ENCODE measurements around the gene FAM53C. TPM values are rescaled to one million over a fixed set of nuclear protein-coding genes. Genes with fewer than 3 reads are reported as not detected.

The FAM53C gene
- total RNA-seq, 4 donors from 2014 or later, result 26.3 to 30.5 (median 29.8) TPM

DNA sequence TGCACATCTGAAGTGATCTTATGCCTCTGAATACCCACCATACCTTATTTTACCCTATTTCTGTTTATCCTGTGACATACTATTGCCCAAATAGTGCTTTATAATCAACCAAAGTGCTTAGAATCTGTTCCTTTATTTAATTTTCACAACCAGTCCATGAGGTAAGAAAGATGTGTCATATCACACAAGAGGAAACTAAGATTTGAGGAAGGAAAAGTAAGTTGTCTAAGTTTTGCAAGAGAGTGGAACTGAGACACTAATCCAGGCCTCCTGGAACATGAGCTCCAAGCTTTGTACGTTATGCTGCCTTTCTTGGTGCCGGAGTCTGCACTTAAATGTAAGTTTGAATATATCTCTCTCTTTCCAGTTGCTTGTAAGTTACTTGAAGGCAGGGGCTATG, 31.6 kb downstream of the FAM53C start:
- no peaks in the 10 kb centered on the region for H3K9me3 ChIP-seq
- H3K4me1 ChIP-seq, result peaks cover 16 to 70% (median 19%) of the 10 kb centered on the region in 3 donors
- H3K27ac ChIP-seq, result no peak overlapping the region
- TF ChIP-seq POLR2AphosphoS5 (IDR thresholded peaks at IDR 0.05), result no peak
- no peak for TF ChIP-seq CTCF (IDR thresholded peaks at IDR 0.05)
- no peak for TF ChIP-seq POLR2A (IDR thresholded peaks at IDR 0.05)
- peaks cover 0 to 22% of the 10 kb centered on the region in 2 donors for H3K36me3 ChIP-seq
- 67 to 72% methylated on average over 2 of the region's 2 CpGs for WGBS, 2 donors (ENCODE audit: low coverage in 1 of 2)
- no peaks in the 10 kb centered on the region for H3K27me3 ChIP-seq
- no peak overlapping the region for H3K4me3 ChIP-seq
- ATAC-seq, result peak; percentile 46

- Histone ChIP-seq H3K27me3 (no peaks in the 10 kb centered on the region), H3K4me1 (peaks cover 16 to 64% (median 19%) of the 10 kb centered on the region in 3 donors), H3K4me3 (no peak overlapping the region), H3K9me3 (no peaks in the 10 kb centered on the region), H3K36me3 (peaks cover 0 to 30% of the 10 kb centered on the region in 2 donors), H3K27ac (no peak overlapping the region)
- no peak for ATAC-seq
- TF ChIP-seq EP300 (IDR thresholded peaks at IDR 0.05) (no peak), POLR2AphosphoS5 (IDR thresholded peaks at IDR 0.05) (no peak), POLR2A (IDR thresholded peaks at IDR 0.05) (no peak), CTCF (IDR thresholded peaks at IDR 0.05) (no peak)
- 44 to 48% methylated on average over 2 to 3 of the region's 3 CpGs for WGBS, 2 donors (ENCODE audit: low coverage in 1 of 2)
Observed at GRCh38 chr5:138370537-138370936, 32.5 kb downstream of the FAM53C start.

DNA sequence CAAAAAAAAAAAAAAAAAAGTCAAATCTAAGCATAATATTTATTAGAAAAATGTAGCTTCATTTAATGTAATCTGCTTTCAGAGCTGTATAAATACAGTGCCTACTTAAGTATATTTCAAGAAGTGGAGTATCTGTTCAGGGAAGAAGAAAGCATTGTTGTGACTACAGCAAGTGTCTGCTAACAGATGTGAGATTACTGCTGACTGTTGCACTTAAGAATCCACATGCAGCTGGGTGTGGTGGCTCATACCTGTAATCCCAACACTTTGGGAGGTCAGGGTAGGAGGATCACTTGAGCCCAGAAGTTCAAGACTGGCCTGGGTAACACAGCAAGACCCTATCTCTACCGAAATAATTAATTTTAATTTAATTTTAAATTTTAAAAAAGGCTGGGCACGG, 33.4 kb downstream of the FAM53C start:
- Histone ChIP-seq H3K36me3 (peaks cover 0 to 39% of the 10 kb centered on the region in 2 donors), H3K4me1 (peaks cover 15 to 57% (median 19%) of the 10 kb centered on the region in 3 donors), H3K27ac (no peak overlapping the region), H3K27me3 (no peaks in the 10 kb centered on the region), H3K4me3 (no peak overlapping the region), H3K9me3 (no peaks in the 10 kb centered on the region)
- no peak for ATAC-seq
- 88 to 90% methylated on average over 2 of the region's 2 CpGs for WGBS, 2 donors (ENCODE audit: low coverage in 1 of 2)
- TF ChIP-seq POLR2A (IDR thresholded peaks at IDR 0.05) (no peak), EP300 (IDR thresholded peaks at IDR 0.05) (no peak), POLR2AphosphoS5 (IDR thresholded peaks at IDR 0.05) (no peak), CTCF (IDR thresholded peaks at IDR 0.05) (no peak)

- no peak for ATAC-seq
- no peak overlapping the region for H3K4me3 ChIP-seq
- H3K27ac ChIP-seq, result no peak overlapping the region
- no peaks in the 10 kb centered on the region for H3K9me3 ChIP-seq
- no peaks in the 10 kb centered on the region for H3K27me3 ChIP-seq
- peaks cover 0 to 47% of the 10 kb centered on the region in 2 donors for H3K36me3 ChIP-seq
- H3K4me1 ChIP-seq, result peaks cover 8 to 50% (median 13%) of the 10 kb centered on the region in 3 donors
- TF ChIP-seq EP300 (IDR thresholded peaks at IDR 0.05) (no peak), POLR2A (IDR thresholded peaks at IDR 0.05) (no peak), POLR2AphosphoS5 (IDR thresholded peaks at IDR 0.05) (no peak), CTCF (IDR thresholded peaks at IDR 0.05) (no peak)
- WGBS, 2 donors (ENCODE audit: low coverage in 1 of 2), result 81 to 86% methylated on average over 1 of the region's 1 CpG
Observed at GRCh38 chr5:138372225-138372624, 34.2 kb downstream of the FAM53C start.

DNA sequence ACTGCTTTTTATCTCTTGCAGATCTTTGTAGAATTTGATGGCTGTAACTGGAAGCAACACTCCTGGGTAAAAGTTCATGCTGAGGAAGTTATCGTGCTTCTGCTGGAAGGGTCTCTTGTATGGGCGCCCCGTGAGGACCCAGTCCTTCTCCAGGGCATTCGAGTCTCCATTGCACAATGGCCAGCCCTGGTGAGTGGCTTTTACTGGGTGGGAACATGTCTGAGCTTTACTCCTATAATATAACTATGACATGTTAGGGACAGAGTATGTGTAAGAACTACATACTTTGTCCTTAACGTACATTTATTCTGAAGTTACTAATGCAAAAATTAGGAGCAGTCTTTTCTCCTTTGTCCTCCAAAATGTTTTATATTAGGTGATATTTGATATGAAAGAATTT, 34.6 kb downstream of the FAM53C start:
- H3K27ac ChIP-seq, result no peak overlapping the region
- H3K4me3 ChIP-seq, result no peak overlapping the region
- peaks cover 3 to 45% (median 13%) of the 10 kb centered on the region in 3 donors for H3K4me1 ChIP-seq
- no peaks in the 10 kb centered on the region for H3K9me3 ChIP-seq
- H3K36me3 ChIP-seq, result peaks cover 0 to 51% of the 10 kb centered on the region in 2 donors
- no peaks in the 10 kb centered on the region for H3K27me3 ChIP-seq
- TF ChIP-seq POLR2AphosphoS5 (IDR thresholded peaks at IDR 0.05), result no peak
- no peak for TF ChIP-seq CTCF (IDR thresholded peaks at IDR 0.05)
- TF ChIP-seq POLR2A (IDR thresholded peaks at IDR 0.05), result no peak
- TF ChIP-seq EP300 (IDR thresholded peaks at IDR 0.05), result no peak
- no peak for ATAC-seq
- WGBS, 2 donors (ENCODE audit: low coverage in 1 of 2), result 54 to 76% methylated on average over 5 of the region's 5 CpGs

Measured in gastroesophageal sphincter (tissue), 4 donors.